Measurements from ENCODE around the gene IGFLR1.
"Not testable (repeated sequence)": the region's sequence is repeated elsewhere in the genome, so short reads cannot be mapped to it uniquely, and the experiment has no call there.

The IGFLR1 gene

DNA sequence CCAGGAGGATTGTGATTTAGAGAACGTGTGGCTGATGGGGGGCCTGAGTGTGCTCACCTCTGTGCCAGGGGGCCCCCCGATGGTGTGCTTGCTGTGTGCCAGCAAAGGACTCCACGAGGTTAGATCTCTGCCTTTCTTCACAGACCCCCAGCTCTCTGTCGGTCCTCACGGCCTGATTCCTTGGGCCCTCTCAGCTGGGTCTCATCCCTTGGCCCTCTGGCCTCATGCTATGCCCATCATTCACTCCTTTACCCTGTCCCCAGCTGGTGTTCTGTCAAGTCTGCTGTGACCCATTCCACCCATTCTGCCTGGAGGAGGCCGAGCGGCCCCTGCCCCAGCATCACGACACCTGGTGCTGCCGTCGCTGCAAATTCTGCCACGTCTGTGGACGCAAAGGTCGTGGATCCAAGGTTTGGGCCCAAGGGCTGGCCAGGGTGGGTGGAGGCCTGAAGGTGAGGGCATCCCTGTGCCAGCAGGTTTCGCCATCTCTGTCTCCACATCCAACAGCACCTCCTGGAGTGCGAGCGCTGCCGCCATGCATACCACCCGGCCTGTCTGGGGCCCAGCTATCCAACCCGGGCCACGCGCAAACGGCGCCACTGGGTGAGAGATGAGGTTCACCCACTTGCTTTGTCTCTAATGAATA lies 16.9 kb downstream of the IGFLR1 start:
- DNase-seq (ENCODE audit: low read depth in 3 of 3, low spot score in 1 of 3) = no peak

DNA sequence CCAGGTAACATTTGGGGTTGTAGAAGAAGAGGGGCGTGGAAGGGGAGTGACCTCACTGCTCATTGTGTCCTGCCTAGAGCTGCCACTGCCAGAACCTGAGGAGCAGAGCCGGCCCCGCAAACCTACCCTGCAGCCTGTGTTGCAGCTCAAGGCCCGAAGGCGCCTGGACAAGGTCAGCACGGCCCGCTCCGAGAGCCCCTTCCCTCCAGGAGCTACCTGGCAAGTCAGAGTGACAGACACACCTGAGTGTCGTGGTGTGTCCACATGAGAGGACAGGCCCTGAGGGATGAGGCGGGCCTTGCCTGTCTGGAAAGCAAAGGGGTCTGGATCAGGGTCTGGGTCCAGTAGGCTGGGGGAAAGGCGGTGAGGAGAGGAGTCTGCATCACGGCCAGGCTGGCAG lies 17.7 kb downstream of the IGFLR1 start:
- no peak for DNase-seq (ENCODE audit: low read depth in 3 of 3, low spot score in 1 of 3)

DNA sequence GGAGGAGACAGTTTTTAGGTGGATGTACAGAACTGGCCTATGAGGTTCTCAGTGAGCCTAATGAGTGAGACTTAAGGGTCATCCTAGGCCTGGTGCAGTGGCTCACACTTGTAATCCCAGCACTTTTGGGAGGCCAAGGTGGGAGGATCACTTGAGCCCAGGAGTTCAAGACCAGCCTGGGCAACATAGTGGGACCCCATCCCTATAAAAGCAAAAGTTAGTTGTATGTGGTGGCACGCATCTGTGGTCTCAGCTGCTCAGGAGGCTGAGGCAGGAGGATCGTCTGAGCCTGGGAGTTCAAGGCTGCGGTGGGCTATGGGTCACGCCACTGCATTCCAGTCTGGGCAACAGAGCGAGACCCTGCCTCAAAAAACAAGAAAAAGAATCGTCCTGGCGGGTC lies 18.1 kb downstream of the IGFLR1 start:
- DNase-seq (ENCODE audit: low read depth in 3 of 3, low spot score in 1 of 3) = not testable (repeated sequence)

DNA sequence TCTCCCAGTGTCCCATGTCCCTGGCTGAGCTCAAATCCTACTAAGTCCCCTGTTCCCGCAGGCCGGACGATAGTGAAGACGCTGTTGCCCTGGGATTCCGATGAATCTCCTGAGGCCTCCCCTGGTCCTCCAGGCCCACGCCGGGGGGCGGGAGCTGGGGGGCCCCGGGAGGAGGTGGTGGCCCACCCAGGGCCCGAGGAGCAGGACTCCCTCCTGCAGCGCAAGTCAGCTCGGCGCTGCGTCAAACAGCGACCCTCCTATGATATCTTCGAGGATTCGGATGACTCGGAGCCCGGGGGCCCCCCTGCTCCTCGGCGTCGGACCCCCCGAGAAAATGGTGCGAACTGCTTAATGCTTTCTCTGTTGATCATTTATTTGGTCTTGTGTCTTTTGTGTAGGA lies 18.6 kb downstream of the IGFLR1 start:
- DNase-seq (ENCODE audit: low read depth in 3 of 3, low spot score in 1 of 3) = no peak

DNA sequence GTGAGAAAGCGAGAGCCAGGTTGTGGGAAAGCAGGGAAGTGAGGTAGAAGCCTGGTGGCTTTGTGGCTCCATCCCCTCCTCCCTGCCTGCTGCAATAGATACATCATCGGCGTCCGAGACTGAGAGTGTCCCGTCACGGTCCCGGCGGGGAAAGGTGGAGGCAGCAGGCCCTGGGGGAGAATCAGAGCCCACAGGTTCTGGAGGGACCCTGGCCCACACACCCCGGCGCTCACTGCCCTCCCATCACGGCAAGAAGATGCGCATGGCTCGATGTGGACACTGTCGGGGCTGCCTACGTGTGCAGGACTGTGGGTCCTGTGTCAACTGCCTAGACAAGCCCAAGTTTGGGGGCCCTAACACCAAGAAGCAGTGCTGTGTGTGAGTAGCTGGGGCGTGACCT lies 19.4 kb downstream of the IGFLR1 start:
- no peak for DNase-seq (ENCODE audit: low read depth in 3 of 3, low spot score in 1 of 3)

DNA sequence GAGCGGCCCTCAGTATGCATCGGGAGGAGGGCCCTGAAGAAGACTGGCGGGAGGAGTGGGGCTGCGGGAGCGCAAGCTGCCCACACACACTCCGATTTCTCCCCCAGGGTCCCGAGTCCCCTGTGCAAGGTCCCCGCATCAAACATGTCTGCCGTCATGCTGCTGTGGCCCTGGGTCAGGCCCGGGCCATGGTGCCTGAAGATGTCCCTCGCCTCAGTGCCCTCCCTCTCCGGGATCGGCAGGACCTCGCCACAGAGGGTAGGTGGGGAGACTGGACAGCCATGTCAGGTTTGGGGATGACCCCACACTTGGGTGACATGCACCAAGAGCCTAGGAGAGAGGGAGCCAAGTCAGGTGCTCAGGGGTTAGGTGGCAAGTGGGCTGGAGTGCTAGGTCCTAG lies 19.8 kb downstream of the IGFLR1 start:
- DNase-seq (ENCODE audit: low read depth in 3 of 3, low spot score in 1 of 3) = no peak

DNA sequence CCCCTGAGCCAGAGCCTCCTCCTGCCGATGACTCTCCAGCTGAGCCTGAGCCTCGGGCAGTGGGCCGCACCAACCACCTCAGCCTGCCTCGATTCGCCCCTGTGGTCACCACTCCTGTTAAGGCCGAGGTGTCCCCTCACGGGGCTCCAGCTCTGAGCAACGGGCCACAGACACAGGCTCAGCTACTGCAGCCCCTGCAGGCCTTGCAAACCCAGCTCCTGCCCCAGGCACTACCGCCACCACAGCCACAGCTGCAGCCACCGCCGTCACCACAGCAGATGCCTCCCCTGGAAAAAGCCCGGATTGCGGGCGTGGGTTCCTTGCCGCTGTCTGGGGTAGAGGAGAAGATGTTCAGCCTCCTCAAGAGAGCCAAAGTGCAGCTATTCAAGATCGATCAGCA lies 20.9 kb downstream of the IGFLR1 start:
- DNase-seq (ENCODE audit: low read depth in 3 of 3, low spot score in 1 of 3) = no peak

DNA sequence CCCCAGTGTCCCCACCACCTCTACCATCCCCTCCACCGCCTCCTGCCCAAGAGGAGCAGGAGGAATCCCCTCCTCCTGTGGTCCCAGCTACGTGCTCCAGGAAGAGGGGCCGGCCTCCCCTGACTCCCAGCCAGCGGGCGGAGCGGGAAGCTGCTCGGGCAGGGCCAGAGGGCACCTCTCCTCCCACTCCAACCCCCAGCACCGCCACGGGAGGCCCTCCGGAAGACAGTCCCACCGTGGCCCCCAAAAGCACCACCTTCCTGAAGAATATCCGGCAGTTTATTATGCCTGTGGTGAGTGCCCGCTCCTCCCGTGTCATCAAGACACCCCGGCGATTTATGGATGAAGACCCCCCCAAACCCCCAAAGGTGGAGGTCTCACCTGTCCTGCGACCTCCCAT lies 21.6 kb downstream of the IGFLR1 start:
- DNase-seq (ENCODE audit: low read depth in 3 of 3, low spot score in 1 of 3) = no peak

DNA sequence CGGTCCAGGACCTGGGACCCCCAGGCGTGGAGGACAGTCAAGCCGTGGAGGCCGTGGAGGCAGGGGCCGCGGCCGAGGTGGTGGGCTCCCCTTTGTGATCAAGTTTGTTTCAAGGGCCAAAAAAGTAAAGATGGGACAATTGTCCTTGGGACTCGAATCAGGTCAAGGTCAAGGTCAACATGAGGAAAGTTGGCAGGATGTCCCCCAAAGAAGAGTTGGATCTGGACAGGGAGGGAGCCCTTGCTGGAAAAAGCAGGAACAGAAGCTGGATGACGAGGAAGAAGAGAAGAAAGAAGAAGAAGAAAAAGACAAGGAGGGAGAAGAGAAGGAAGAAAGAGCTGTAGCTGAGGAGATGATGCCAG lies 22.1 kb downstream of the IGFLR1 start:
- DNase-seq (ENCODE audit: low read depth in 3 of 3, low spot score in 1 of 3) = no peak

DNA sequence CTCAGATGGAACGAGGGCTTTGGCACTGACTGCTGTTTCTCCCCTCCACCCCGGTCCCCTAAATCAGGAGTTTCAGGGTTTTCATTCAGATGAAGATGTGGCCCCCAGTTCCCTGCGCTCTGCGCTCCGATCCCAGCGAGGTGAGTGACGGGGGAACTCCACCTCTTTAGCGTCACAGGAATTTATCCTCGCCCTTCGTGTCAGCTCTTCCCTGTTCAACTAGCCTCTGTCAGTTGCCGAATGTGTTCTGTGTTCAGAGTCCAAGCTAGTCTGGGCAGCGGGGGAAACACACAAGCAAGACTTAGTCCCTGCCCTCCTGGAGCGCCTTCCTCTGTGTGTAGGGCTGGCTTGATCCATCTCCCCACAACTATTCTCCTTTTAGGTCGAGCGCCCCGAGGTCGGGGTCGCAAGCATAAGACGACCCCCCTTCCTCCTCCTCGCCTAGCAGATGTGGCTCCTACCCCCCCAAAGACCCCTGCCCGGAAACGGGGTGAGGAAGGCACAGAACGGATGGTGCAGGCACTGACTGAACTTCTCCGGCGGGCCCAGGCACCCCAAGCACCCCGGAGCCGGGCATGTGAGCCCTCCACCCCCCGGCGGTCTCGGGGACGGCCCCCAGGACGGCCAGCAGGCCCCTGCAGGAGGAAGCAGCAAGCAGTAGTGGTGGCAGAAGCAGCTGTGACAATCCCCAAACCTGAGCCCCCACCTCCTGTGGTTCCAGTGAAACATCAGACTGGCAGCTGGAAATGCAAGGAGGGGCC lies 22.7 kb downstream of the IGFLR1 start:
- no peak for DNase-seq (ENCODE audit: low read depth in 3 of 3, low spot score in 1 of 3)

DNA sequence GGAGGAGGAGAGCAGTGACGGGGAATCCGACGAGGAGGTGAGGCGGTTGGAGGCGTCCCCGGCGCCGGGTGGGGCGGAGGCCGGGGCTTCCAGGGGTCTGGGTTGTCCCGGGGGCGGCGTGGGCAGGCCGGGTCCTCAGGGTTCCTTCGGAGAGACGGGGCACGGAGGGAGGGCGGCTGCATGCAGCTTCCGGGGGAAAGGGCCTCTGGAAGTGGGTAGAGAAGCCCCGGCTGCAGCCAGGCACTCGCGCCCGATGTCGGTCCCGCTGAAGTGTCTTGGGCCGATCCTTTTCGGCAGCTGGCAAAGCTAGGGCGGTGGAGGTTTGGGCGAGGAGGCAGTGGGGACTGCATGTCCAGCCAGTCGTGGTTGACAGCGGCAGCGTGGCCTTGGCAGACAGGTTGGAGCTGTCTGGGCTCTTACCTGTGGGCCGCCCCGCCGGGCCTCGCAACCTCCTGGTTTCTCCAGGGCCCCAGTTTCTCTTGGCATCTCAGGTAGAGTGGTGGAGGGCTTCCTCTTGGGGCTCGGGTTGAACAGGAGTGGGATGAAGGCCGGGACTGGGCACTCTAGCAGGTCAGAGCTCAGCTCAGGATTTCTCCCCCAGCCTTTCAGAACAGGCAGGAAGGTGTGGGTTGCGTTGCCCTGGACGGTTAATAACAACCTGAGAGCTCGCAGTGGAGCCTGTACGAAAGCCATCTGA lies 23.8 kb downstream of the IGFLR1 start:
- DNase-seq (ENCODE audit: low read depth in 3 of 3, low spot score in 1 of 3) = peak in 1 of 3 donors; percentile 42

DNA sequence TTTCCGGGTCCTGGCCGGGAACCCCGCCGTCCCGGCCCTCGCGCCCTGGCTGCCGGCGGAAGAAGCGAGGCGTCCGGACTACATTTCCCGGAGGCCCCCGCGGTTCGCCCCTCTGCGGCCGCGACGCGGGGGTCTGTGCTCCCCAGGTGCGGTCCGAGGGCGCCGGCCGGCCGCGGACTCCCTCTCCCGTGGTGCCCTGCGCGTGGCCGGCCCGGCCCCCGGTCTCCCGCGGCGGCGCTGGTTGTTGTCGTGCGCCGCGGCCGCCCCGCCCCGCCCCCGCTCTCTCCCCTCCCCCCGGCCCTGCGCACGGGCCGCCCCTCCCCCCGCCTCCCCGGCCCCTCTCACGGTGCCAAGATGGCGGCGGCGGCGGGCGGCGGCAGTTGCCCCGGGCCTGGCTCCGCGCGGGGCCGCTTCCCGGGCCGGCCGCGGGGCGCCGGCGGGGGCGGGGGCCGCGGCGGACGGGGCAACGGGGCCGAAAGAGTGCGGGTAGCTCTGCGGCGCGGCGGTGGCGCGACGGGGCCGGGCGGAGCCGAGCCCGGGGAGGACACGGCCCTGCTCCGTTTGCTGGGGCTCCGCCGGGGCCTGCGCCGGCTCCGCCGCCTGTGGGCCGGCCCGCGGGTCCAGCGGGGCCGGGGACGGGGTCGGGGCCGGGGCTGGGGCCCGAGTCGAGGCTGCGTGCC lies 24.4 kb downstream of the IGFLR1 start, which contains the start of gene KMT2B:
KMT2B (plus strand) TSS at position 339 of the 680 bp plus-strand sequence; CDS start at position 355, 16 bp downstream.
- DNase-seq (ENCODE audit: low read depth in 3 of 3, low spot score in 1 of 3) = no peak

DNA sequence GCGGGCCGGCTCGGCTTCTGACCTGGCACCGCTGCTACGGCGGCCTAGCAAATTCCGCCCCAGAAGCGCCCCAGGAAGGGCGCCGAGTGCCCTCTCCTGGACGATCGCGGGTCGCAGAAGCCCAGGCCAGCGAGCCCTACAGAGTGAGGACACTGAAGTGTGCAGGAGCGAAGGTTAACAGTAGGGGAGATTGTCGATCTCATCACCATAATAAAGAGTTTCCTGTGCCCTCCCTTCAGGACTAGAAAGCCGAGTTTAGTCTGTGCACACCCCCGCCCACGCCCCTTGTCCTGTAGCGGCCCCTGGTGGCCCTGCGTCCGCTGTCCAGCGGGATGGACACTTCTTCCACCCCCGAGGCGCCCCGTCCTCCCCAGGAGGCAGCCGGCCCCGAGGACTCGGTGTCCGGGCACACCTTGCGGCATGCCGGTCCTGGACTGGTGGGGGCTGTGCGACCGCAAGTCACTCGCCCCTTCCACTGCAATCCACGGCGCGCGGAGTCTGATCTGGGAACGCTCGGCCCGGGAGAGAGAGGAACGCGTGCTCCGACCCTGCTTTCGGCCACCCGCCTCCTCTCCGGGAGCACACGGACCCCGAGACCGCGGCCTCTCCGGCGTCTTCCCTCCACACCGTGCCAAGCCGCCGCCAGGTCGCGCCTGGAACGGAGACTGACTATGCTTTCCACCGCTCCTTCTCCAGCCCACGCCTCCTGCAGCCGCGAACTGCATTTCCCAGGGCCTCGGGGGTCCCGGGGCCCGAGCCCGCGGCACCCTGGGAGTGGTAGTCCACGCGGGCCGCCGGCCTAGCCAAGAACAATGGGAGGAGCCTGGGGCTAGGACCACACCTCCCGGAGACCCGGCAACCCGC lies 25.2 kb downstream of the IGFLR1 start:
- peak; percentile 89 to 93 (median 93) for DNase-seq (ENCODE audit: low read depth in 3 of 3, low spot score in 1 of 3)

DNA sequence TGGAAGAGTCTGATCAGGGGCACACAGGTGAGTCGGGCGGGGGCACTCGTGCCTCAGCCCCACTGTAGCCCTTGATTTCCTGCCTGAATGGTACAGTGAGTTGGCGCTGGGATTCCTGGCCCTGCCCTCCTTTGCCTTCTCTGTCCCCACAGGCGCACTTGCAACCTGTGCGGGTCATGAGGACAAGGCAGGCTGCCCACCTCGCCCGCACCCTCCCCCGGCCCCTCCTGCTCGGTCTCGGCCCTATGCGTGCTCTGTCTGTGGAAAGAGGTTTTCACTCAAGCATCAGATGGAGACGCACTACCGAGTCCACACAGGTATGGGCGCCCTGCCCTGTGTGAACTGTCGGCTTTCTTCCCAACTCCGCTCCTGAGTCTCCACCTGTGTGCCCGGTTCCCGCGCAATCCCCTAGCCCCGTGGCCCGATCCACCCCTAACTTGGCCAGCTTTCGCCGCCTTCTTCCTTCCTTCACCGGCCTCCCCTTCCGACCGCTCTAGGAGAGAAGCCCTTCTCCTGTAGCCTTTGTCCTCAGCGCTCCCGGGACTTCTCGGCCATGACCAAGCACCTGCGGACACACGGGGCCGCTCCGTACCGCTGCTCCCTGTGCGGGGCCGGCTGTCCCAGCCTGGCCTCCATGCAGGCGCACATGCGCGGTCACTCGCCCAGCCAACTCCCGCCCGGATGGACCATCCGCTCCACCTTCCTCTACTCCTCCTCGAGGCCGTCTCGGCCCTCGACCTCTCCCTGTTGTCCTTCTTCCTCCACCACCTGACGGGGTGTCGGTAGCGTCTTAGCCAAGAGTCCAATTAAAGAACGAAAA lies 26.1 kb downstream of the IGFLR1 start:
- no peak for DNase-seq (ENCODE audit: low read depth in 3 of 3, low spot score in 1 of 3)

DNA sequence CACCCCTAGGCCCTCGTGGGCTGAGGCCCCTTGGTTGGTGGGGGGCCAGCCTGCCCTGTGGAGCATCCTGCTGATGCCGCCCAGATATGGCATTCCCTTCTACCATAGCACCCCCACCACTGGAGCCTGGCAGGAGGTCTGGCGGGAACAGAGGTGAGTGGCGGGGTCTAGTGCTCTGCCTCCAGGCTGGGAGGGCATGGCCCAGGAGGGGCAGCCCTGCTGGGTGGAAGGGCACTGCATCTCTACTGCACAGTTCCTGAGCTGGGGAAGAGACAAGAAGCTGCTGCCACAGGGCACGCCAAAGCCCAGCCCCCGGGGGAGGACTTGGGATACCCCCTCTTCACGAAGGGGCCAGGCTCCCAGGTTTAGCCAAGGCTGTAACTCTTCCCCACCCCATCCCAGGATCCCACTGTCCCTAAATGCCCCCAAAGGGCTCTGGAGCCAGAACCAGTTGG lies 26.9 kb downstream of the IGFLR1 start:
- DNase-seq (ENCODE audit: low read depth in 3 of 3, low spot score in 1 of 3) = no peak

DNA sequence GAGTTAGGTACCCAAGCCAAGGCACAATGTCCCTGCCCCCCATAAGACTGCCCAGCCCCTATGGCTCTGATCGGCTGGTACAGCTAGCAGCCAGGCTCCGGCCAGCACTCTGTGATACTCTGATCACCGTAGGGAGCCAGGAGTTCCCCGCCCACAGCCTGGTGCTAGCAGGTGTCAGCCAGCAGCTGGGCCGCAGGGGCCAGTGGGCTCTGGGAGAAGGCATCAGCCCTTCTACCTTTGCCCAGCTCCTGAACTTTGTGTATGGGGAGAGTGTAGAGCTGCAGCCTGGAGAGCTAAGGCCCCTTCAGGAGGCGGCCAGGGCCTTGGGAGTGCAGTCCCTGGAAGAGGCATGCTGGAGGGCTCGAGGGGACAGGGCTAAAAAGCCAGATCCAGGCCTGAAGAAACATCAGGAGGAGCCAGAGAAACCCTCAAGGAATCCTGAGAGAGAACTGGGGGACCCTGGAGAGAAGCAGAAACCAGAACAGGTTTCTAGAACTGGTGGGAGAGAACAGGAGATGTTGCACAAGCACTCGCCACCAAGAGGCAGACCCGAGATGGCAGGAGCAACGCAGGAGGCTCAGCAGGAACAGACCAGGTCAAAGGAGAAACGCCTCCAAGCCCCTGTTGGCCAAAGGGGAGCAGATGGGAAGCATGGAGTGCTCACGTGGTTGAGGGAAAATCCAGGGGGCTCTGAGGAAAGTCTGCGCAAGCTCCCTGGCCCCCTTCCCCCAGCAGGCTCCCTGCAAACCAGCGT lies 27.5 kb downstream of the IGFLR1 start:
- DNase-seq (ENCODE audit: low read depth in 3 of 3, low spot score in 1 of 3) = no peak

DNA sequence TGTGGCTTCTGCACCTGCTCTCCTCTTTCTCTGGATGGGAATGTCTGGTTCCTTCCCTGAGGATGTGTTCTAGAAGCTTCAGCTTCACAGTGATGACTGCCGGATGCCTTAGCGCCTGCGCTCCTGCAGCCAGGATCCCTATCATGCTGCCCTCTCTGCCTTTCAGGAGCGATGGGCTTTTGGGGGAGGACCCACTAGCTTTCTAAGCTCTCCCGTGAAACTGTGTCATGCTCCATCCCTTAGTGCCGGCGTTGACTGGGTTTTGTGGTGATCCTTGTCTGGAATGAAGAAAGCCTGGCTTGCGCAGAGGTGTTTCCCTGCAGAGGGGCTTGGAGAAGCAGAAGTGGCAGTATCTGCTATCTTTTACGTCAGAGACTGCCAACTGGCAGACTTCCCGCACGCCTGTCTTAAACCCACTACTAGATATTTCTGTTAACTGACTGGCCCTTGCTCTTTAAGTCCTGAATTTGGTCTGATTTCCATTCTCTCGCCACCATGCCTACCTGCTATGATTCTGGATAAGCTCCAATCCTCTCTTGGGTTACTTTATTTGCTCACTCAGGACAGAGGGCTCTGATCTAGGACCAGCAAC lies 28.3 kb downstream of the IGFLR1 start:
- DNase-seq (ENCODE audit: low read depth in 3 of 3, low spot score in 1 of 3) = no peak

DNA sequence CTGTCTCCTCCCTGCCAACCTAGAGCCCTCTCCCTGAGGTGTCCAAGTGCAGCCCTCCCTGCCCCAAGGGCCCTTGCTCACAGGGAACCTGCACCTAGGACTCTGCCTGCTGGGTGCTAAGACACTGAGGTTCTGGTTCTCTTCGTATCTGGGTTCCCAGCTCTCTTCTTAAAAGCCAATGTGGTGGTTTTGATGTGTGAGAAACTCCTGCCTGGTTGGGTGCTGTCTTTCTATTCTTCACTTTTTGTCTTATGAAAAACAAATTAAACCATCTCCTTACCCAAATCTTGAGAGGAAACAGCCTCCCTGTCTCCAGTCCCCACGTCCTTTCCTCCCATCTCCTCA lies 28.8 kb downstream of the IGFLR1 start:
- DNase-seq (ENCODE audit: low read depth in 3 of 3, low spot score in 1 of 3) = no peak

All from stimulated activated CD4-positive, alpha-beta T cell treated with anti-CD3 and anti-CD28 coated beads, TNF-alpha, amount 100 ng/mL, for 1 hour (primary cell).